IgD-negative memory B cell (primary cell): ENCODE results near the gene ABHD18. TPM values are rescaled to one million over a fixed set of nuclear protein-coding genes. Genes with fewer than 3 reads are reported as not detected.
"Not testable (repeated sequence)": the region's sequence is repeated elsewhere in the genome, so short reads cannot be mapped to it uniquely, and the experiment has no call there.

Experiments
- H3K27ac Mint-ChIP-seq, 3 donors: one replicate each; pipeline ENCODE4 v1.8.0; 2020 to 2022; ENCODE audit warnings: mild to moderate bottlenecking in 3 of 3, mixed read lengths in 3 of 3, moderate library complexity in 1 of 3
- H3K27me3 Mint-ChIP-seq: one replicate; pipeline ENCODE4 v1.8.0; 2021; ENCODE audit warnings: mixed read lengths
- H3K36me3 Mint-ChIP-seq: one replicate; pipeline ENCODE4 v1.8.0; 2020; ENCODE audit warnings: mild to moderate bottlenecking, mixed read lengths
- H3K4me1 Mint-ChIP-seq, 3 donors: one replicate each; pipeline ENCODE4 v1.8.0; 2020 to 2022; ENCODE audit warnings: mixed read lengths in 3 of 3, mild to moderate bottlenecking in 1 of 3
- H3K4me3 Mint-ChIP-seq, 4 donors: one replicate each; pipeline ENCODE4 v1.8.0; 2020 to 2022; ENCODE audit warnings: mild to moderate bottlenecking in 4 of 4, mixed read lengths in 4 of 4, moderate library complexity in 3 of 4
- H3K9me3 Mint-ChIP-seq, 3 donors: one replicate each; pipeline ENCODE4 v1.8.0; 2020 to 2021; ENCODE audit warnings: mixed read lengths in 3 of 3, mild to moderate bottlenecking in 1 of 3
- polyA plus RNA-seq: library from polyadenylated mRNA; unstranded; fragments of 300-500 nt; fragmentation: Illumina TruSeq; gene quantifications from one replicate; pipeline ENCODE4 v1.2.3, GENCODE V29; 2021

ABHD18 gene
- polyA plus RNA-seq, 1 donor from 2014 or later = 7.5 TPM

DNA sequence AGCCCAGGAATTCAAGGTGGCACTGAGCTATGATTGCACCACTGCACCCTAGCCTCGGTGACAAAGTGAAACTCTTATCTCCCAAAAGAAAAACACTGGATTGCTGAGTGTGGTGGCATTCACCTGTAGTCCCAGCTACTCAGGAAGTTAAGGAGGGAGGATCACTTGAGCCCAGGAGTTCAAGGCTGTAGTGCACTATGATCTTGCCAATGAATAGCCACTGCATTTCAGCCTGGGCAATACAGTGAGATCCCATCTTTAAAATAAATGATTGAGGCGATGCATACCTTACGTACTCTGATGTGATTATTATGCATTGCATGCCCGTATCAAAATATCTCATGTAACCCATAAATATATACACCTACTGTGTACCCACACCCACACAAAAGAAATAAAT is 64.7 kb downstream of the ABHD18 start:
- H3K27ac Mint-ChIP-seq = no peak overlapping the region
- H3K9me3 Mint-ChIP-seq = no peaks in the 10 kb centered on the region
- no peaks in the 10 kb centered on the region for H3K27me3 Mint-ChIP-seq
- H3K4me3 Mint-ChIP-seq = no peak overlapping the region
- peaks cover 0 to 1% (median 0%) of the 10 kb centered on the region in 3 donors for H3K4me1 Mint-ChIP-seq
- peaks cover 10% of the 10 kb centered on the region for H3K36me3 Mint-ChIP-seq

DNA sequence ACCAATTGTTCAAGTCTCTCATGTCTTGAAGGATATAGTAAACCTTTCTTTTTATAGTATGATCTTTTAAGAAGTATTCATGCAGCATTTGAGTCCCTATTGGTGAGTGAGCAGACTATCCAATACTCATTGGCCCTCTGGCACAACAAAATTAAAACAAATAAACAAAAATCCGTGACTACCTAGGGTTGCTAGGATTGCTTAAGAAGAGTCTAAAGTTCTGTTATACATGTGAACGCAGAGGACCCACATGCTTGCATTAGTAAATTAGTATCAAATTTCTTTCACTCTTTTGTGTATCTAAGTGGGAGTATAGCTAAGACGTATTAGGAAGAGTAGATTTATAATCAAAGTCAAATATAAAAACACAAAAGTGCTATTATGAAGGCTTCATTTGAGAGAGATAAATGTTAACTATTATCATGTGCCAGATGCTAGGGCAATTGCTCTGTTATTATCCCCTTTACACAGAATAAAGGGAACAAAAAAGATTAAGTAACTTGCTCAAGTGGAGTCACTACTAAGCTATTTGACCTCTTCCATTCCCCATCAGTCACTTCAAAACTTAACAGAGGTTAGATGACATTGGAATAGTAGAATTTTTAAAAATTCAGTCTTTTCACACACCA is 66.7 kb downstream of the ABHD18 start:
- Mint-ChIP-seq H3K4me3 (no peak overlapping the region), H3K27me3 (no peaks in the 10 kb centered on the region), H3K4me1 (peaks cover 0 to 1% (median 0%) of the 10 kb centered on the region in 3 donors), H3K36me3 (peaks cover 11% of the 10 kb centered on the region), H3K27ac (peak overlapping the region in 1 of 3 donors; percentile 4), H3K9me3 (no peaks in the 10 kb centered on the region)

DNA sequence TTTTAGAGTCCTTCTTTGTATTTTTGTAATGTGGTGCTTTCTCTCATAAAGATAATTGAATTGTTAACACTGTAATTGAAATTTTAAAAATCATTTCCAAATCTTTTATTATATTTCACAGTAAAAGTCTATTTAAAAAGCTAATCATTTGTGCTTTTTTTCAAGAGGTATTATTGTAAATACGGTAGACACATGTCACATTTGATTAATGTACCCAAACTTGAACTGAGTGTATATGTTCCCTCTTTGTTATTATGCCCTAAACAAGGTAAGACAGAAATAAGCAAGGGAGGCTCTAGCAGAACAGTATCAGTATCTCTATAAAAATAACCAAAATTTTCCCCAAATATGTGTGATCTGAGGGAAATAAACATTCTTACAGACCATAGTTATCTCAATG is 74.4 kb downstream of the ABHD18 start:
- Mint-ChIP-seq H3K9me3 (no peaks in the 10 kb centered on the region), H3K27ac (peak overlapping the region in 1 of 3 donors; percentile 43), H3K27me3 (no peaks in the 10 kb centered on the region), H3K36me3 (peaks cover 4% of the 10 kb centered on the region), H3K4me3 (no peak overlapping the region), H3K4me1 (no peaks in the 10 kb centered on the region)

DNA sequence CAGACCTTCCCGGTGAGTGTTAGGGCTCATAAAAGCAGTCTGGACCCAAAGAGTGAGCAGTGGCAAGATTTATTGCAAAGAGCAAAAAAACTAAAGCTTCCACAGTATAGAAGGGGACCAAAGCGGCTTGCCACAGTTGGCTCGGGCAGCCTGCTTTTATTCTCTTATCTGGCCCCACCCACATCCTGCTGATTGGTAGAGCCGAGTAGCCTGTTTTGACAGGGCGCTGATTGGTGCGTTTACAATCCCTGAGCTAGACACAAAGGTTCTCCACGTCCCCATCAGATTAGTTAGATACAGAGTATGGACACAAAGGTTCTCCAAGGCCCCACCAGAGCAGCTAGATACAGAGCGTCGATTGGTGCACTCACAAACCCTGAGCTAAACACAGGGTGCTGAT is 81.8 kb downstream of the ABHD18 start:
- not testable (repeated sequence) for H3K27ac Mint-ChIP-seq, H3K36me3 Mint-ChIP-seq, H3K4me1 Mint-ChIP-seq, H3K27me3 Mint-ChIP-seq, H3K9me3 Mint-ChIP-seq, H3K4me3 Mint-ChIP-seq

DNA sequence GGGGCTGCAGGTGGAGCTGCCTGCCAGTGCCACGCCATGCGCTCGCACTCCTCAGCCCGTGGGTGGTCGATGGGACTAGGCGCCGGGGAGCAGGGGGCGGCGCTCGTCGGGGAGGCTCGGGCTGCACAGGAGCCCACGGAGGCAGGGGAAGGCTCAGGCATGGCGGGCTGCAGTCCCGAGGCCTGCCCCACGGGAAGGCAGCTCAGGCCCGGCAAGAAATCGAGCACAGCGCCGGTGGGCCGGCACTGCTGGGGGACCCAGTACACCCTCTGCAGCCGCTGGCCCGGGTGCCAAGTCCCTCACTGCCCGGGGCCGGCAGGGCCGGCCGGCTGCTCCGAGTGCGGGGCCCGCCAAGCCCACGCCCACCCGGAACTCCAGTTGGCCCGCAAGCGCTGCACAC is 82.3 kb downstream of the ABHD18 start:
- H3K27ac Mint-ChIP-seq, H3K27me3 Mint-ChIP-seq, H3K9me3 Mint-ChIP-seq, H3K36me3 Mint-ChIP-seq, H3K4me1 Mint-ChIP-seq, H3K4me3 Mint-ChIP-seq: not testable (repeated sequence)

DNA sequence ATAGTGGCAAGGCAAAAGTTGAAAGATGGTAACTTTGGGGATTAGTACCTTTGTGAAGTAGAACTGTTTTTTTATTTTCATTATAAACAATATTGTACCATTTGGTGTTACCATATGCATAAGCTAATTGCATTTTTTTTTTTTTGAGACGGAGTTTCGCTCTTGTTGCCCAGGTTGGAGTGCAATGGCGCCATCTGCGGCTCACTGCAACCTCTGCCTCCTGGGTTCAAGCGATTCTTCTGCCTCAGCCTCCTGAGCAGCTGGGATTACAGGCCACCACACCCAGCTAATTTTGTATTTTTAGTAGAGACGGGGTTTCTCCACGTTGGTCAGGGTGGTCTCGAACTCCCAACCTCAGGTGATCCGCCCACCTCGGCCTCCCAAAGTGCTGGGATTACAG is 86.0 kb downstream of the ABHD18 start:
- H3K4me1 Mint-ChIP-seq, H3K27me3 Mint-ChIP-seq, H3K4me3 Mint-ChIP-seq, H3K9me3 Mint-ChIP-seq, H3K36me3 Mint-ChIP-seq, H3K27ac Mint-ChIP-seq: not testable (repeated sequence)

DNA sequence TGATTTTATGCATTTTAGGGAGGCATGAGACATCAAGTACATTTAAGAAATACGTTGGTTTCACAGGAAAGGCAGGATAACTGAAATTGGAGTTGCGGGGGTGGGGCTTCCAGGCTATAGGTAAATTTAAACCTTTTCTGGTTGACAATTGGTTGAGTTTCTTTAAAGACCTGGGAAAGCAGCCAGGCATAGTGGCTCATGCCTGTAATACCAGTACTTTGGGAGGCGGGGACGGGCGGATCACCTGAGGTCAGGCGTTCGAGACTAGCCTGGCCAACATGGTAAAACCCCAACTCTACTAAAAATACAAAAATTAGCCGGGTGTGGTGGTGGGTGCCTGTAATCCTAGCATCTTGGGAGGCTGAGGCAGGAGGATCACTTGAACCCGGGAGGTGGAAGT is 89.7 kb downstream of the ABHD18 start:
- H3K4me1 Mint-ChIP-seq = not testable (repeated sequence)

DNA sequence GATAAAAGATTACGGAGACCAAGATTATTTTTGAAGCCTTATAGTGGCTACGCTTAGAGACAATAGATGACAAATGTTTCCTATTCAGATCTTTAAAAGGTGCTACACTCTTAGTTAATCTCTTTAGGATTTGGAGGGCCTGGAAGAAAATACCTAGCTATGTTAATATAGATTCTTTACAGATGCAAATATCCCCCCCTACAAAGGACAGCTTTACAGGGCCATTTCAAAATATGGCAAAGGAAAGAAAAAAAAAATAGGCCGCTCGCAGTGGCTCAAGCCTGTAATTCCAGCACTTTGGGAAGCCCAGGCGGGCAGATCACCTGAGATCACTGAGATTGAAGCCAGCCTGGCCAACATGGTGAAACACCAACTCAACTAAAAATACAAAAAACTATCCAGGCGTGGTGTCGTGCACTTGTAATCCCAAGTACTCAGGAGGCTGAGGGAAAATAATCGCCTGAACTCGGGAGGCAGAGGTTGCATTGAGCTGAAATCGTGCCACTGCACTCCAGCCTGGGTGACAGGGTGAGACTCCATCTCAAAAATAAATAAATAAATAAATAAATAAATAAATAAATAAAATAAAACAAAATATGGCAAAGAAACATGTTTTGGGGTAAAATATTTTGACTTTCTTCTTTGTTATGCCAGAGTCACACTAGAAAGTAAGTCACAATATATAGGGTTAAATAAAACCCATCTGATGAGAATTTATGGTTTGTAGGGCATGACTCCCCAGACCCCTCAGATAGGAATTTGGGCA is 90.4 kb downstream of the ABHD18 start:
- not testable (repeated sequence) for H3K27me3 Mint-ChIP-seq, H3K9me3 Mint-ChIP-seq, H3K36me3 Mint-ChIP-seq, H3K27ac Mint-ChIP-seq, H3K4me1 Mint-ChIP-seq
- peak overlapping the region in 1 of 4 donors; percentile 23 for H3K4me3 Mint-ChIP-seq

More for the DNA sequence above, 89.7 kb downstream of the ABHD18 start:
- H3K4me3 Mint-ChIP-seq = peak overlapping the region in 2 of 4 donors; percentile 1 to 58
- not testable (repeated sequence) for H3K27me3 Mint-ChIP-seq, H3K27ac Mint-ChIP-seq, H3K36me3 Mint-ChIP-seq, H3K9me3 Mint-ChIP-seq

DNA sequence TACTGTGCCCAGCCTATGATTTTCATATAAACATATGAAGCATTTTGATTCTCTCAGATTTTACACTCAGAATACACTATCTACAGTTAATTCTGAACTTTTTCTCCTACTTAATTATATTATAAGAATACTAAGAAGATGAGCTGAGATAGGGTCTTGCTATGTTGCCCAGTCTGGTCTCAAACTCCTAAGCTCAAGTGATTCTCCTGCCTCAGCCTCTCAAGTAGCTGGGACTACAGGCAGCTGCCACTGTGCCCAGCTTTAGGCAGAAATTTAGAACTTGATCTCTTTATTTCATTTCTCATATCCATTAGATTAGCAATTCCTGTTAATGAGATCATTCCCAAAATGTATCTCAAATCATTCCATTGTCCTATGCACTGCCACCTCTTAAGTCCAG is 91.2 kb downstream of the ABHD18 start:
- H3K27me3 Mint-ChIP-seq = no peaks in the 10 kb centered on the region
- peak overlapping the region in 1 of 4 donors; percentile 1 for H3K4me3 Mint-ChIP-seq
- no peak overlapping the region for H3K27ac Mint-ChIP-seq
- no peaks in the 10 kb centered on the region for H3K36me3 Mint-ChIP-seq
- H3K4me1 Mint-ChIP-seq = peaks cover 0 to 3% (median 3%) of the 10 kb centered on the region in 3 donors
- no peaks in the 10 kb centered on the region for H3K9me3 Mint-ChIP-seq

DNA sequence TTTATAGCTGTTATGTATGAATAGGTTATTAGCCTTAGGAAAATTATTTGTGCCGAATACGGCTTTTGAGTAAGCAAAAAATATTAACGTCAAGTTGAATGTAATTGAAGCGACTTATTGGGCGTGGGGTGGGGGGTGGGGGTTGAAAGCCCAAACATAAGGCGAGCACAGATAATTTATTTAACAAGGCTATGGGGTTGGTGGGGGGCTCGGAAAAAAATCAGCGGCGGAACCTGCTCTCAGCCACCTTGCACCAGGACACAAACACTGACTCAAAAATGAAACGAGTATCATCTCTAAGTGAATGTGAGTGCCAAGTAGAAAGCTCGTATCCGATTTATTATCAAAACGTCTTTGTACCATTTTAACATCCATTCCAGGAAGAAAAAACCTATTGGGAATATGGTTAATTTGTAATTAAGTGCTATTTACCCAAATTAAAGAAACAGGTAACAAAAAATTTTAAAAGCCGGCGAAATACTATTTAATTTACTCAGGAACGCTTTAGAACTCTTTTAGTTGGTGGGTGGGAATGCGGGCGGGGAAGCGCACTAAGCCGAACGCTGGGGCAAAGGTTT is 95.0 kb downstream of the ABHD18 start:
- Mint-ChIP-seq H3K27me3 (no peaks in the 10 kb centered on the region), H3K4me1 (peaks cover 4 to 8% (median 7%) of the 10 kb centered on the region in 3 donors), H3K4me3 (peak overlapping the region; percentile 83 to 93 (median 90)), H3K27ac (peak overlapping the region; percentile 91 to 95 (median 93)), H3K36me3 (no peaks in the 10 kb centered on the region), H3K9me3 (no peaks in the 10 kb centered on the region)

DNA sequence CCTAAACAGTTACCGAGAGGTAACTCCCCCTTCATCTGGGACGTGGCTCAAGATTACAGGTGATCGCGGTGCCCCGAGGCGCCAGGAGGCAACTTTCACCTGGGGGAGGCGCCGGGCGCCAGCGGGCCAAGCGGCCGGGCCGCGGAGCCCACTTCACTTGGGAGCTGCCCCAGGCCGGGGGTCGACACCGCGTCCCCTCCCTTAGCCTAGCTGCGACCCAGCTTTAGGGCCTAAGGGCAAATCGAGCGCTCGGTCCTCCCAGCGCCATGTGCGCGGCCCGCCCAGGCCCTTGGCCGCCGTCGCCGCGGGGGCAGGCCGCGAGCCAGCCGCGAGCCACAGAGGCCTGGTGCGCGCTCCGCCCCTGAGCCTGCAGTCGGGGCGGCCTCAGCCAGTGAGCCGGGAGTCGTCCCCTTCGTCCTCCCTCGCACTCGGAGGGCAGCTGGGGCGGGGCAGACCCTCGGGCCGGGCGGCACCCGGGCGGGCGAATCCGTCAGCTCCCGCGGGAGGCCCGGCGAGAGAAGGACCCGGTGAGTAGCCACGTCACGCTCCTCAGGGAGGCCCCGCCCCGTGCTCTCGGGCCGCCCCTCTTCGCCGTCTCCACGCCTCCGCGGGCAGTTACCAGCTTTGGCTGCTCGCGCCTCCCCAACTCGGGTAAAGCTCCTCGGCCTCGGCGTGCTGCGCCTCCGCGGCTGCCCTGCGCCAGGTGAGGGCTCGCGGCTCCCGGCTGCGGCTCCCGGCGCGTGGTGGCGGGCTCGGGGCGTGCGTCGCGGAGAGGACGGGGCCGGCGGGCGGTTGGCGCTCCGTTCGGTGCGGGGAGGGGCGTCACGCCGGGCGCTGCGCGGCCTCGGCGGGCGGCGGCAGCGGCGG is 95.7 kb downstream of the ABHD18 start, which contains the start of gene LARP1B:
TSS of gene LARP1B (plus strand) at position 614 of the 867 bp plus-strand sequence. CDS start 13,640 bp downstream, outside the sequence.
- Mint-ChIP-seq H3K9me3 (no peaks in the 10 kb centered on the region), H3K27me3 (no peaks in the 10 kb centered on the region), H3K4me3 (peak within 1 kb of the TSS; percentile 83 to 93 (median 90)), H3K27ac (peak within 1 kb of the TSS; percentile 91 to 95 (median 93)), H3K4me1 (peaks cover 4 to 8% (median 7%) of the 10 kb centered on the region in 3 donors), H3K36me3 (no peaks in the 10 kb centered on the region)

DNA sequence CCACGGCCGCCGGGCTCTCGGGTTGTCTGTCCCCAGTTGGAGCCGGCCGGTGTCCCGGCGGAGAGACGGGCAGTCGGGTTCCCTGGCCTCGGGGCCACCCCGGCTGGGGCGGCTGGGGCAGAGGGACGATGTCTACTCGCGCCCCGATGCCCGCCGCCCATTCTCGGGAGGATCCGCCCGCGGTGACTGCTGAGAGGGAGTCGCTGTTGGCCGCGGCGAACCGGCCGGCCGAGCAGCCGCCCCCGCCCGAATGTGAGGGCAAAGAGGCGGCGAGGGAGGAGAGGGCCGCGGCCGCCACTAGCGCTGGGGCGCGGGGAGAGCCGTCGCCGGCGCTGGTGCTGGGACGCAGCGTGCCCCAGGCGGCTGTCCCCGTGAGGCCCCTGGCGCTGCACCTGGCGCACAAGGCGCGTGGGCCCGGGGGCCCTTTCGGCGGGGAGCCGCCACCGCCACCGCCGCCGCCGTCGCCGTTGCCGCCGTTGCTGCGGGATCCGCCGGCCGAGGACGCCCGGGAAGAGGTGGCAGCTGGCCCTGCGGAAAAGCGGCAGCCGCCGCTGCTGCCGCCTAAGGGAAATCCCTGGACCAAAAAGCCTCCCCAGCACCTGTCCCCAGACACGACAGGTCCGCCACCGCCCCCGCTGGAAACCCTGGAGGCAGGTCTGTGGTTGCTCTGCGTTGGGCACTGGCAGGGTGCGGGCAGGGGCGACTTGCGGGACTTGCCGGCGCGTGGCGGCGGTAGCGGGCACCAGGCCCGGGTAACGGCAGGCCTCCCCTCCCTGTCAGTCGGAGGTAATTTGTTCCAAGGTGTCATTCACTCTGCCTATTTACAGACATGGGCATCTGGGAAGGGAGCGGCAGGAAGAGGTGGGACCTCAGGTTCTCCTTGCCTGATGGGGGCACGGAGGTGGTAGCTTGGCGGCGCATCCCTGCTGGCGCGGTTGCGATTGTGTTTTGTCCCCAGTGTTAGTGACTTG is 96.6 kb downstream of the ABHD18 start:
- Mint-ChIP-seq H3K9me3 (no peaks in the 10 kb centered on the region), H3K4me1 (peaks cover 4 to 8% (median 7%) of the 10 kb centered on the region in 3 donors), H3K4me3 (peak overlapping the region; percentile 77 to 92 (median 86)), H3K27me3 (no peaks in the 10 kb centered on the region), H3K27ac (peak overlapping the region; percentile 69 to 88 (median 70)), H3K36me3 (no peaks in the 10 kb centered on the region)

DNA sequence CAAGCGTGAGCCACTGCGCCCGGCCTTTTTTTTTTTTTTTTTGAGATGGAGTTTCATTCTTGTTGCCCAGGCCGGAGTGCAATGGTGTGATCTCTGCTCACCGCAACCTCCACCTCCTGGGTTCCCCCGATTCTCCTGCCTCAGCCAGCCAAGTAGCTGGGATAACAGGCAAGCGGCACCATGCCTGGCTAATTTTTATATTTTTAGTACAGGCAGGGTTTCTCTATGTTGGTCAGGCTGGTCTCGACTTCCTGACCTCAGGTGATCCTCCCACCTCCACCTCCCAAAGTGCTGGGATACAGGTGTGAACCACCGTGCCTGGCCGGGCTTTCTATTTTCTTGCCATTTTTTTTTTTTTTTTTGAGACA is 101.2 kb downstream of the ABHD18 start:
- not testable (repeated sequence) for H3K27ac Mint-ChIP-seq, H3K9me3 Mint-ChIP-seq, H3K27me3 Mint-ChIP-seq, H3K4me1 Mint-ChIP-seq, H3K4me3 Mint-ChIP-seq, H3K36me3 Mint-ChIP-seq

DNA sequence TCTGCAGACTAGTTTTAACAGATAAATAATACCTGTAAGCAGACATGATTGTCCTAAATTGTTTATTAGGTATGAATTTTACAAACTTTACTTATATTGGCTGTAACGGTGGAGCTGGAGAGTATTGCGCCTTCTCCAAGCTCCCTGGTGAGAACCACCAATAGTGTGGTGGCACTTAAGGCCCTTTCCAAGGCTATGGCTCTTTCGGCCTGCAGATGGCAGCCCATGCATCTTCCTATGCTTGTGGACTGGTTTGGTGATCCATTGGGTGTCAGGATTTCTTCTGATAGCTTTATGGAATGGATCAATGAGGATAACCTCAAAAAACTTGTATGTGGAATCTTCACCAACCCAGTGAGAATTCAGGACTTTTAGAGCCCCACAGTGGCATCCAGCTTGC is 103.7 kb downstream of the ABHD18 start:
- Mint-ChIP-seq H3K9me3 (no peaks in the 10 kb centered on the region), H3K27me3 (no peaks in the 10 kb centered on the region), H3K36me3 (no peaks in the 10 kb centered on the region), H3K27ac (peak overlapping the region in 1 of 3 donors; percentile 71), H3K4me1 (peaks cover 0 to 3% (median 0%) of the 10 kb centered on the region in 3 donors), H3K4me3 (no peak overlapping the region)
